Measurements from ENCODE around the gene PRTFDC1. TPM values are rescaled to one million over a fixed set of nuclear protein-coding genes. Genes with fewer than 3 reads are reported as not detected.

The PRTFDC1 gene
- total RNA-seq, 2 experiments from 2014 or later, result 2.2 to 2.7 TPM

GRCh38 chr10:24850727-24851296 lies 101.6 kb downstream of the PRTFDC1 start:
- Mint-ChIP-seq H3K9me3 (no peaks in the 10 kb centered on the region), H3K4me1 (ENCODE audit: low read depth) (peaks cover 2% of the 10 kb centered on the region), H3K27me3 (no peaks in the 10 kb centered on the region), H3K27ac (no peak overlapping the region), H3K4me3 (no peak overlapping the region), H3K36me3 (ENCODE audit: low read depth) (no peaks in the 10 kb centered on the region)
- intact Hi-C loops (cut with micrococcal nuclease), result no loop called here
- CTCF ChIA-PET, result no interaction called here
- POLR2A ChIA-PET, result no interaction called here
- no peak for ATAC-seq
- no peak for DNase-seq
- TF ChIP-seq CTCF (IDR thresholded peaks at IDR 0.05), result no peak

DNA sequence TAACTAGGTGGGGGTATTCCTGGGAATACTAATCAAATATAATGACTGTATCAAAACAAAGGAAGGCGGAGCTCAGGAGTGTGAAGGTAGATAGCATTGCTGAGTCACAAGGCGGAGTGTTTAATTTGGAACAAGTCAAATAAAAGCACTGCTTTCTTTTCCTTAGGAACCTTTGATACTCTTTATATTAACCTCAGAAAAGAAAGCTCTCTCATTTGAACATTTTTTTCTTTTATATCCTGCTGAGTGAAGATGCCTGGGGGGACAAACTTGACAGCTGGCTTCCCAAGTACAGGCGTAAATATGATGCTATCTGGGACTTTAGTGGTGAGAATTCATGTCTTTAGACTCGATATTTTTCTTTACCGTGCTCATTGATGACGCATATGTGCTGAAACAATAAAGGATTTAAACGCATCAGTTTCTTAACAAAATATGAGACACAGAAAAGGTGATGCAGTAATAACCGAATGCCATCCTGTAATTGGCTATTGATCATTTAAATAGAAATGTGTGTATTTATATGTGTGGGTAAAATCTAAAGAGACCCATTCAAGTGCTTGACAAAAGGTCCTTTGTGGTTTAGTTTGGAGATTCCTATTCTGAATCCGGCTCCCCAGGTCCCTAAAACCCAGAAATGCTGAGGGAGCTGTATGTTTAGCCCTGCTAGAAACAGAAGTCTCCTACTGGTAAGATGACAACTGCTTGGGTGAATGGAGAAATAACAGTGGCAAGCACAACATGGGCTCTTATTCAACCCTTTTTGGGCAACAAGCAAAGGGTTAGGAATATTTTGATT lies 102.7 kb downstream of the PRTFDC1 start:
- CTCF ChIA-PET, result interaction anchor here (0.9 to 1.5 kb wide), 3 partner anchors 9 to 206 kb away, joined by 3 to 5 read pairs (median 3); no protein-coding TSS in a partner anchor
- no peak overlapping the region for H3K27ac Mint-ChIP-seq
- peaks cover 2% of the 10 kb centered on the region for H3K4me1 Mint-ChIP-seq (ENCODE audit: low read depth)
- ATAC-seq (no peak), DNase-seq (no peak)
- intact Hi-C loops (cut with micrococcal nuclease), result no loop called here
- no peaks in the 10 kb centered on the region for H3K27me3 Mint-ChIP-seq
- no peak overlapping the region for H3K4me3 Mint-ChIP-seq
- H3K36me3 Mint-ChIP-seq (ENCODE audit: low read depth), result no peaks in the 10 kb centered on the region
- TF ChIP-seq CTCF (IDR thresholded peaks at IDR 0.05), result no peak
- POLR2A ChIA-PET, result no interaction called here
- no peaks in the 10 kb centered on the region for H3K9me3 Mint-ChIP-seq

DNA sequence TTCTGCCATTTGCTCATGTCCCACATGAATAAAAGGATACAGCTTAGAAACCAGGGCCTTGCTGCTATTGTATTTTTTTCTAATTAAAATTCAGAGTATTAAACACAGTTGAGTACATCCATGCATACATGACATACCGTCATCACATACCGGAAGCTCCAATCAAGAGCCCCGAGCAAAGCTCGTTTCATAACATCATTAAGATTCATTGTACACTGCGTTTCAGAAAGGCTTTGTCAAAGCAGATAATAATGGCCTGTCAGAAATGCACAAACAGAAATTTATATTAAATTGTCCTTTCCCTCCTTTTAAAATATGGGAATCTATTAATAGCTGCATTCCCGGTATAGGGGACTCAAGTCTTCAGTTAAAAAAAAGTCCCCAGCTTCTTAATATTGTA lies 103.4 kb downstream of the PRTFDC1 start:
- ATAC-seq (no peak), DNase-seq (no peak)
- ChIA-PET POLR2A (no interaction called here), CTCF (interaction anchor here (0.9 to 1.5 kb wide), 3 partner anchors 9 to 206 kb away, joined by 3 to 5 read pairs (median 3); no protein-coding TSS in a partner anchor)
- TF ChIP-seq CTCF (IDR thresholded peaks at IDR 0.05), result no peak
- H3K36me3 Mint-ChIP-seq (ENCODE audit: low read depth), result no peaks in the 10 kb centered on the region
- no peaks in the 10 kb centered on the region for H3K27me3 Mint-ChIP-seq
- no peak overlapping the region for H3K27ac Mint-ChIP-seq
- peaks cover 2% of the 10 kb centered on the region for H3K4me1 Mint-ChIP-seq (ENCODE audit: low read depth)
- intact Hi-C loops (cut with micrococcal nuclease), result no loop called here
- no peak overlapping the region for H3K4me3 Mint-ChIP-seq
- H3K9me3 Mint-ChIP-seq, result no peaks in the 10 kb centered on the region

DNA sequence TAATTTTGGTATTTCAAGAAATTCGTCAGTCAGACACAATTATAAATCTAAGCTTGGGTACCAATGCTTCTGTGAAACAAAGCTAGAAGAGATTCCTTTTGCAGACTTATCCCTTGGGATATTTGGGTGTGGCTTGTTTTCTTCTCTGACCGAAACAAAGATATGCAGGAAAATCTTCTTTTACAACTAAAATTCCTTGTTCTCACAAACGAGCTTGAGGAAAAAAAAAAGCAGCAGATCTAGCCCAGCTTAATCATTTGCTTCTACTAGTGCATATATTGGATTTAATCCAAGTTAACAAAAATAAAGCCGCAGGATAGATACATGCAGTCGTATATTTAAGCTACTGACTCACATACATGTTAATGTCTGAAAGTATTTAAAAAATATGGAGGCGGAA lies 104.2 kb downstream of the PRTFDC1 start:
- intact Hi-C loops (cut with micrococcal nuclease), result no loop called here
- Mint-ChIP-seq H3K4me3 (no peak overlapping the region), H3K9me3 (no peaks in the 10 kb centered on the region)

More for the DNA sequence above, 104.2 kb downstream of the PRTFDC1 start:
- DNase-seq (no peak), ATAC-seq (no peak)
- Mint-ChIP-seq H3K27me3 (no peaks in the 10 kb centered on the region), H3K27ac (no peak overlapping the region), H3K4me1 (ENCODE audit: low read depth) (peaks cover 2% of the 10 kb centered on the region), H3K36me3 (ENCODE audit: low read depth) (no peaks in the 10 kb centered on the region)
- TF ChIP-seq CTCF (IDR thresholded peaks at IDR 0.05), result no peak
- POLR2A ChIA-PET, result no interaction called here
- CTCF ChIA-PET, result interaction anchor here (1.0 kb wide), 1 partner anchor 10 kb away, joined by 4 read pairs; no protein-coding TSS in a partner anchor

Data from activated CD8-positive, alpha-beta T cell treated with anti-CD3 and anti-CD28 coated beads for 36 hours (primary cell).